GM12878 (cell line): ENCODE measurements around the gene NDUFV2. TPM values are rescaled to one million over a fixed set of nuclear protein-coding genes. Genes with fewer than 3 reads are reported as not detected.

Experiments
- CBFB ChIP-seq: IDR thresholded peaks from 2 replicates; pipeline ENCODE4 v1.6.1; 2016; ENCODE audit warnings: antibody characterized with exemption, low read depth
- DPF2 ChIP-seq: fragments of 450-650 bp; IDR thresholded peaks from 2 replicates; pipeline ENCODE4 v1.6.1; 2017; ENCODE audit warnings: mild to moderate bottlenecking
- IKZF2 ChIP-seq, 2 experiments: fragments of 450-650 bp; IDR thresholded peaks; 2 replicates each; pipeline ENCODE4 v1.6.1; 2017; ENCODE audit warnings: mild to moderate bottlenecking in 2 of 2, moderate library complexity in 2 of 2
- LARP7 ChIP-seq: fragments of 450-650 bp; IDR thresholded peaks from 2 replicates; pipeline ENCODE4 v1.6.1; 2017; ENCODE audit warnings: mild to moderate bottlenecking
- MEF2B ChIP-seq: fragments of 450-650 bp; IDR thresholded peaks from 2 replicates; pipeline ENCODE4 v1.6.1; 2018; ENCODE audit warnings: mild to moderate bottlenecking, moderate library complexity; ENCODE audit not compliant: partially characterized antibody, poor library complexity, severe bottlenecking
- NFYB ChIP-seq: IDR thresholded peaks from 2 replicates; pipeline ENCODE4 v1.6.1; 2011; ENCODE audit warnings: low read depth, mild to moderate bottlenecking, low read length, improper control_type of control experiment, moderate library complexity; ENCODE audit not compliant: insufficient read depth
- PAX5 ChIP-seq: IDR thresholded peaks from 2 replicates; pipeline ENCODE4 v1.6.1; 2011; ENCODE audit warnings: low read depth, low read length, borderline replicate concordance
- POLR2AphosphoS2 ChIP-seq: IDR thresholded peaks from 2 replicates; pipeline ENCODE4 v1.6.1; 2011; ENCODE audit warnings: low read depth, mild to moderate bottlenecking, low read length, improper control_type of control experiment, moderate library complexity
- RAD51 ChIP-seq: fragments of 450-650 bp; IDR thresholded peaks from 2 replicates; pipeline ENCODE4 v1.6.1; 2016; ENCODE audit warnings: moderate library complexity, mild to moderate bottlenecking, inconsistent platforms
- RCOR1 ChIP-seq: conservative IDR thresholded peaks from 2 replicates; pipeline ENCODE4 v1.6.1; 2012; ENCODE audit warnings: low read depth, low read length, improper control_type of control experiment
- SMAD1 ChIP-seq: fragments of 450-650 bp; IDR thresholded peaks from 2 replicates; pipeline ENCODE4 v1.6.1; 2018; ENCODE audit warnings: mild to moderate bottlenecking, low read depth; ENCODE audit not compliant: partially characterized antibody
- SRF ChIP-seq, 2 experiments: IDR thresholded peaks; 2 replicates each; pipeline ENCODE4 v1.6.1; 2011; ENCODE audit warnings: low read depth in 2 of 2, low read length in 2 of 2, mild to moderate bottlenecking in 1 of 2, moderate library complexity in 1 of 2
- USF2 ChIP-seq: IDR thresholded peaks from 2 replicates; pipeline ENCODE4 v1.6.1; 2011; ENCODE audit warnings: low read depth, low read length, improper control_type of control experiment, borderline replicate concordance
- ZBED1 ChIP-seq: IDR thresholded peaks from 2 replicates; pipeline ENCODE4 v1.6.1; 2016; ENCODE audit warnings: borderline replicate concordance
- ZBTB11 ChIP-seq: fragments of 450-650 bp; formaldehyde crosslinking; IDR thresholded peaks from 2 replicates; pipeline ENCODE4 v1.5.0; 2022; ENCODE audit warnings: mild to moderate bottlenecking, missing genetic modification characterization
- ZNF217 ChIP-seq: fragments of 450-650 bp; IDR thresholded peaks from 2 replicates; pipeline ENCODE4 v1.6.1; 2017; ENCODE audit warnings: antibody characterized with exemption, mild to moderate bottlenecking
- polyA plus RNA-seq, 11 experiments: library from polyadenylated mRNA; depleted of rRNA in 4 of 11; unstranded in 6 of 11; stranded (reverse) in 5 of 11; fragments of >200 nt; fragmentation: Nextera tagmentation in 4 of 11; fragmentation: Illumina TruSeq in 1 of 11; extraction: Ambion mirVana in 4 of 11; extraction: Trizol in 1 of 11; gene quantifications; 1 replicate in 1 of 11; 2 replicates in 10 of 11; pipeline versions ENCODE4 v1.2.1 to v1.2.3, GENCODE V29; 2011 to 2016; ENCODE audit warnings: inconsistent platforms in 2 of 11, missing spikeins in 2 of 11, low read depth in 1 of 11
- total RNA-seq, 4 experiments: library from RNA; depleted of rRNA in 3 of 4; stranded (reverse); fragments of >200 nt in 3 of 4; fragmentation: Illumina TruSeq in 1 of 4; extraction: Trizol in 1 of 4; gene quantifications; 2 replicates each; pipeline versions ENCODE4 v1.2.1 to v1.2.3, GENCODE V29; 2013 to 2021
- TF ChIP-seq, protein P1 (sequence below): fragments of 450-650 bp; formaldehyde crosslinking; IDR thresholded peaks from 2 replicates; pipeline ENCODE4 v1.4.0; 2020; ENCODE audit warnings: mild to moderate bottlenecking, moderate library complexity
- TF ChIP-seq, protein P2 (sequence below): fragments of 450-650 bp; IDR thresholded peaks from 2 replicates; pipeline ENCODE4 v1.6.1; 2017; ENCODE audit warnings: mild to moderate bottlenecking

Gene NDUFV2
- total and polyA plus RNA-seq, 10 of the 15 experiments (the other 5 are each of a cell fraction or from before 2014, with no cell fraction given), result 236 to 590 (median 321) TPM

GRCh38 chr18:9069601-9070000, 32.9 kb upstream of the NDUFV2 start (continued):
- TF ChIP-seq MEF2B, result peak; percentile 77
- TF ChIP-seq PAX5, result peak; percentile 48; the same call in 1 of the 2 replicates
- TF ChIP-seq ZBED1, result 0 out of 2 replicates have a peak, but pooled peaks have one; percentile 67
- 0 out of 4 replicates have a peak, but pooled peaks of 1 of the 2 experiments have one; percentile 32 for TF ChIP-seq SRF (IDR thresholded peaks at IDR 0.05; ENCODE audit: low read depth in 2 of 2, low read length in 2 of 2)
- no peak for TF ChIP-seq LARP7
- no peak for TF ChIP-seq CBFB
- TF ChIP-seq SMAD1, result no peak
- no peak for TF ChIP-seq POLR2AphosphoS2
- no peak for TF ChIP-seq NFYB
- TF ChIP-seq IKZF2 (IDR thresholded peaks at IDR 0.05), result peak; percentile 93 to 95
- TF ChIP-seq USF2, result no peak
- TF ChIP-seq, protein P1, sequence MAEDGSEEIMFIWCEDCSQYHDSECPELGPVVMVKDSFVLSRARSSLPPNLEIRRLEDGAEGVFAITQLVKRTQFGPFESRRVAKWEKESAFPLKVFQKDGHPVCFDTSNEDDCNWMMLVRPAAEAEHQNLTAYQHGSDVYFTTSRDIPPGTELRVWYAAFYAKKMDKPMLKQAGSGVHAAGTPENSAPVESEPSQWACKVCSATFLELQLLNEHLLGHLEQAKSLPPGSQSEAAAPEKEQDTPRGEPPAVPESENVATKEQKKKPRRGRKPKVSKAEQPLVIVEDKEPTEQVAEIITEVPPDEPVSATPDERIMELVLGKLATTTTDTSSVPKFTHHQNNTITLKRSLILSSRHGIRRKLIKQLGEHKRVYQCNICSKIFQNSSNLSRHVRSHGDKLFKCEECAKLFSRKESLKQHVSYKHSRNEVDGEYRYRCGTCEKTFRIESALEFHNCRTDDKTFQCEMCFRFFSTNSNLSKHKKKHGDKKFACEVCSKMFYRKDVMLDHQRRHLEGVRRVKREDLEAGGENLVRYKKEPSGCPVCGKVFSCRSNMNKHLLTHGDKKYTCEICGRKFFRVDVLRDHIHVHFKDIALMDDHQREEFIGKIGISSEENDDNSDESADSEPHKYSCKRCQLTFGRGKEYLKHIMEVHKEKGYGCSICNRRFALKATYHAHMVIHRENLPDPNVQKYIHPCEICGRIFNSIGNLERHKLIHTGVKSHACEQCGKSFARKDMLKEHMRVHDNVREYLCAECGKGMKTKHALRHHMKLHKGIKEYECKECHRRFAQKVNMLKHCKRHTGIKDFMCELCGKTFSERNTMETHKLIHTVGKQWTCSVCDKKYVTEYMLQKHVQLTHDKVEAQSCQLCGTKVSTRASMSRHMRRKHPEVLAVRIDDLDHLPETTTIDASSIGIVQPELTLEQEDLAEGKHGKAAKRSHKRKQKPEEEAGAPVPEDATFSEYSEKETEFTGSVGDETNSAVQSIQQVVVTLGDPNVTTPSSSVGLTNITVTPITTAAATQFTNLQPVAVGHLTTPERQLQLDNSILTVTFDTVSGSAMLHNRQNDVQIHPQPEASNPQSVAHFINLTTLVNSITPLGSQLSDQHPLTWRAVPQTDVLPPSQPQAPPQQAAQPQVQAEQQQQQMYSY (CRISPR knock-in tag), result no peak
- no peak for TF ChIP-seq ZBTB11
- TF ChIP-seq, protein P2, sequence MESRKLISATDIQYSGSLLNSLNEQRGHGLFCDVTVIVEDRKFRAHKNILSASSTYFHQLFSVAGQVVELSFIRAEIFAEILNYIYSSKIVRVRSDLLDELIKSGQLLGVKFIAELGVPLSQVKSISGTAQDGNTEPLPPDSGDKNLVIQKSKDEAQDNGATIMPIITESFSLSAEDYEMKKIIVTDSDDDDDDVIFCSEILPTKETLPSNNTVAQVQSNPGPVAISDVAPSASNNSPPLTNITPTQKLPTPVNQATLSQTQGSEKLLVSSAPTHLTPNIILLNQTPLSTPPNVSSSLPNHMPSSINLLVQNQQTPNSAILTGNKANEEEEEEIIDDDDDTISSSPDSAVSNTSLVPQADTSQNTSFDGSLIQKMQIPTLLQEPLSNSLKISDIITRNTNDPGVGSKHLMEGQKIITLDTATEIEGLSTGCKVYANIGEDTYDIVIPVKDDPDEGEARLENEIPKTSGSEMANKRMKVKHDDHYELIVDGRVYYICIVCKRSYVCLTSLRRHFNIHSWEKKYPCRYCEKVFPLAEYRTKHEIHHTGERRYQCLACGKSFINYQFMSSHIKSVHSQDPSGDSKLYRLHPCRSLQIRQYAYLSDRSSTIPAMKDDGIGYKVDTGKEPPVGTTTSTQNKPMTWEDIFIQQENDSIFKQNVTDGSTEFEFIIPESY, result no peak
- no peak for TF ChIP-seq ZNF217
- no peak for TF ChIP-seq RCOR1
- peak; percentile 40 for TF ChIP-seq DPF2
- no peak for TF ChIP-seq RAD51
